SU-DHL-6 (cell line): ENCODE measurements around the gene DROSHA.

Experiments used
- CTCF ChIP-seq: fragments of 200-600 bp; sonication (generic); IDR thresholded peaks from one replicate; pipeline ENCODE4 v1.5.1; 2017; ENCODE audit warnings: antibody characterized with exemption, mild to moderate bottlenecking, low read length, moderate library complexity; ENCODE audit not compliant: insufficient read depth, poor library complexity, severe bottlenecking
- EZH2phosphoT487 ChIP-seq: fragments of 200-600 bp; sonication (generic), shearing (Covaris generic); conservative IDR thresholded peaks from 2 replicates; pipeline ENCODE4 v1.6.1; 2018; ENCODE audit warnings: mild to moderate bottlenecking, antibody characterized with exemption, low read length, moderate library complexity, mixed read lengths

DNA sequence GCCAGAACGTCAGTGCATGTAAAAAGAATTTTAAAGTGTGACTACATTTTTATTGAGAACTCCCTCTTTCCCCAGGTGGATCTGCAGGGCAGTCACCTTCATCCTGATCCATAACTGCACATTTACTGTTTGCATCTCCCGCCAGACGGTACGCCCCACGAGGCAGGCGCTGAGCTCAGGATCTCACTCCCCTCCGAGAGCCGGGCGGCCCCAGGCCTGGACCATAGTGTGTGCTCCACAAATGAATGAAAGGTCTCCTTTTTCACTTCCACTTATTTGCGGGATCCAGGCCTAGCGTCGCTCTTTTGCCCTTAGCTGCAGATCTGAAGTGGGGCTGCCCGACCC, 378 bp downstream of the DROSHA start:
- TF ChIP-seq CTCF: no peak
- no peak for TF ChIP-seq EZH2phosphoT487
